ENCODE data around the gene TEAD4.

TEAD4 gene

GRCh38 chr12:2955888-2956287 is 3.3 kb upstream of the TEAD4 start:
- Histone ChIP-seq H3K4me3 (IDR thresholded peaks at IDR 0.05; ENCODE audit: insufficient read depth, low read depth, low read length) (no peak overlapping the region), H3K4me2 (no peak overlapping the region), H3K27me3 (ENCODE audit: insufficient read depth, low read depth) (no peaks in the 10 kb centered on the region), H3K79me2 (ENCODE audit: insufficient read depth, low read depth) (peaks cover 3% of the 10 kb centered on the region; the same call in 1 of the 2 replicates), H4K20me1 (ENCODE audit: insufficient read depth) (no peaks in the 10 kb centered on the region), H3K9ac (no peak overlapping the region), H3K27ac (no peak overlapping the region), H3K4me1 (ENCODE audit: low read depth, poor library complexity, severe bottlenecking) (peaks cover 13% of the 10 kb centered on the region), H2AFZ (ENCODE audit: low read depth) (no peak overlapping the region), H3K36me3 (ENCODE audit: insufficient read depth) (no peaks in the 10 kb centered on the region)
- no peak for TF ChIP-seq CTCF (conservative IDR thresholded peaks at IDR 0.05; ENCODE audit: low read depth, low read length)

- Histone ChIP-seq H3K4me3 (IDR thresholded peaks at IDR 0.05; ENCODE audit: insufficient read depth, low read depth, low read length) (no peak overlapping the region), H3K9ac (no peak overlapping the region), H3K4me2 (peak overlapping the region; percentile 96), H4K20me1 (ENCODE audit: insufficient read depth) (no peaks in the 10 kb centered on the region), H3K36me3 (ENCODE audit: insufficient read depth) (no peaks in the 10 kb centered on the region), H3K4me1 (ENCODE audit: low read depth, poor library complexity, severe bottlenecking) (peaks cover 17% of the 10 kb centered on the region), H3K27ac (no peak overlapping the region), H3K27me3 (ENCODE audit: insufficient read depth, low read depth) (no peaks in the 10 kb centered on the region), H2AFZ (ENCODE audit: low read depth) (peak overlapping the region; percentile 92), H3K79me2 (ENCODE audit: insufficient read depth, low read depth) (peaks cover 12% of the 10 kb centered on the region)
- no peak for TF ChIP-seq CTCF (conservative IDR thresholded peaks at IDR 0.05; ENCODE audit: low read depth, low read length)
These were observed 1.3 kb upstream of the TEAD4 start for GRCh38 chr12:2957816-2958431.

- no peaks in the 10 kb centered on the region for H4K20me1 ChIP-seq (ENCODE audit: insufficient read depth)
- H3K36me3 ChIP-seq (ENCODE audit: insufficient read depth): no peaks in the 10 kb centered on the region
- peak overlapping the region; percentile 92 for H2AFZ ChIP-seq (ENCODE audit: low read depth)
- H3K9ac ChIP-seq: peak overlapping the region; percentile 62
- no peaks in the 10 kb centered on the region for H3K27me3 ChIP-seq (ENCODE audit: insufficient read depth, low read depth)
- peaks cover 17% of the 10 kb centered on the region for H3K4me1 ChIP-seq (ENCODE audit: low read depth, poor library complexity, severe bottlenecking)
- H3K79me2 ChIP-seq (ENCODE audit: insufficient read depth, low read depth): peaks cover 16% of the 10 kb centered on the region
- peak overlapping the region; percentile 96 for H3K4me2 ChIP-seq
- H3K27ac ChIP-seq: peak overlapping the region; percentile 42; the same call in 1 of the 2 replicates
- TF ChIP-seq CTCF (conservative IDR thresholded peaks at IDR 0.05; ENCODE audit: low read depth, low read length): no peak
- no peak overlapping the region for H3K4me3 ChIP-seq (IDR thresholded peaks at IDR 0.05; ENCODE audit: insufficient read depth, low read depth, low read length)
These were observed 585 bp upstream of the TEAD4 start for GRCh38 chr12:2958432-2959191.

- Histone ChIP-seq H3K36me3 (ENCODE audit: insufficient read depth) (no peaks in the 10 kb centered on the region), H2AFZ (ENCODE audit: low read depth) (peak overlapping the region; percentile 71), H3K4me3 (IDR thresholded peaks at IDR 0.05; ENCODE audit: insufficient read depth, low read depth, low read length) (no peak overlapping the region), H3K27ac (peak overlapping the region; percentile 39; the same call in 1 of the 2 replicates), H3K4me1 (ENCODE audit: low read depth, poor library complexity, severe bottlenecking) (peaks cover 17% of the 10 kb centered on the region), H3K4me2 (peak overlapping the region; percentile 66), H3K9ac (peak overlapping the region; percentile 78), H4K20me1 (ENCODE audit: insufficient read depth) (no peaks in the 10 kb centered on the region), H3K27me3 (ENCODE audit: insufficient read depth, low read depth) (no peaks in the 10 kb centered on the region), H3K79me2 (ENCODE audit: insufficient read depth, low read depth) (peaks cover 16% of the 10 kb centered on the region)
- no peak for TF ChIP-seq CTCF (conservative IDR thresholded peaks at IDR 0.05; ENCODE audit: low read depth, low read length)
These were observed 550 bp downstream of the TEAD4 start for GRCh38 chr12:2959505-2960389.

Data from KMS-11 (cell line).